GM23338 (cell line): Measurements from ENCODE around the gene KCNQ5. TPM values are rescaled to one million over a fixed set of nuclear protein-coding genes. Genes with fewer than 3 reads are reported as not detected.

Source experiments
- ATAC-seq: fragments of 200-7000 bp; cut with Tn5 transposase; 3 replicates; pipeline ENCODE4 v1.9.1; 2020
- DNase-seq: peaks from one replicate; pipeline ENCODE4 v3.0.0-alpha.2; 2015; ENCODE audit warnings: low spot score
- H2AFZ ChIP-seq: fragments of 200-600 bp; sonication (generic); 2 replicates; pipeline ENCODE4 v1.8.0; 2016; ENCODE audit warnings: antibody characterized with exemption, mild to moderate bottlenecking, moderate library complexity
- H3F3A ChIP-seq: fragments of 200-600 bp; sonication (generic); replicated peaks from 2 replicates; pipeline ENCODE4 v1.8.0; 2017; ENCODE audit warnings: antibody characterized with exemption, mixed run types, low read depth
- H3K27ac ChIP-seq: fragments of 200-600 bp; sonication (generic); 2 replicates; pipeline ENCODE4 v1.6.1; 2016; ENCODE audit warnings: low read depth
- H3K27me3 ChIP-seq: fragments of 200-600 bp; sonication (generic); 2 replicates; pipeline ENCODE4 v1.8.0; 2016; ENCODE audit warnings: mild to moderate bottlenecking, mixed run types, moderate library complexity; ENCODE audit not compliant: insufficient read depth
- H3K36me3 ChIP-seq: fragments of 200-600 bp; sonication (generic); 2 replicates; pipeline ENCODE4 v1.8.0; 2016; ENCODE audit warnings: mild to moderate bottlenecking; ENCODE audit not compliant: insufficient read depth
- H3K4me1 ChIP-seq: fragments of 200-600 bp; sonication (generic); 2 replicates; pipeline ENCODE4 v1.8.0; 2016; ENCODE audit warnings: mild to moderate bottlenecking, moderate library complexity; ENCODE audit not compliant: insufficient read depth
- H3K4me2 ChIP-seq: fragments of 200-600 bp; sonication (generic); 2 replicates; pipeline ENCODE4 v1.7.1; 2017; ENCODE audit warnings: mixed run types
- H3K4me3 ChIP-seq: fragments of 200-600 bp; sonication (generic); 2 replicates; pipeline ENCODE4 v1.6.1; 2016; ENCODE audit warnings: mixed run types
- H3K79me2 ChIP-seq: fragments of 200-600 bp; sonication (generic); replicated peaks from 2 replicates; pipeline ENCODE4 v1.8.0; 2017; ENCODE audit warnings: mild to moderate bottlenecking; ENCODE audit not compliant: insufficient read depth
- H3K9me2 ChIP-seq: fragments of 200-600 bp; sonication (generic); 2 replicates; pipeline ENCODE4 v1.8.0; 2017; ENCODE audit not compliant: insufficient read depth
- H4K20me1 ChIP-seq: fragments of 200-600 bp; sonication (generic); replicated peaks from 2 replicates; pipeline ENCODE4 v1.8.0; 2017; ENCODE audit warnings: mild to moderate bottlenecking; ENCODE audit not compliant: insufficient read depth
- H3K27ac Mint-ChIP-seq: 2 replicates; pipeline ENCODE4 v1.8.0; 2020; ENCODE audit warnings: inconsistent platforms, mild to moderate bottlenecking, moderate library complexity, mixed read lengths
- H3K27me3 Mint-ChIP-seq: 3 replicates; pipeline ENCODE4 v1.8.0; 2022; ENCODE audit warnings: low read depth, mild to moderate bottlenecking, moderate library complexity, mixed read lengths, inconsistent platforms; ENCODE audit not compliant: insufficient read depth, poor library complexity
- H3K36me3 Mint-ChIP-seq: 3 replicates; pipeline ENCODE4 v1.8.0; 2021; ENCODE audit warnings: low read depth, mild to moderate bottlenecking, inconsistent platforms, moderate library complexity, mixed read lengths
- H3K4me1 Mint-ChIP-seq: 3 replicates; pipeline ENCODE4 v1.8.0; 2020; ENCODE audit warnings: mild to moderate bottlenecking, inconsistent platforms, mixed read lengths
- H3K4me3 Mint-ChIP-seq: 3 replicates; pipeline ENCODE4 v1.8.0; 2021; ENCODE audit warnings: moderate library complexity, mild to moderate bottlenecking, inconsistent platforms, mixed read lengths
- H3K9me3 Mint-ChIP-seq: 3 replicates; pipeline ENCODE4 v1.8.0; 2020; ENCODE audit warnings: moderate library complexity, mild to moderate bottlenecking, inconsistent platforms, mixed read lengths
- CREB1 ChIP-seq: fragments of 250-450 bp; sonication (Bioruptor Pico); IDR thresholded peaks from 2 replicates; pipeline ENCODE4 v1.5.0; 2020; ENCODE audit warnings: low read depth, mild to moderate bottlenecking, moderate library complexity
- EZH2 ChIP-seq: fragments of 200-600 bp; sonication (generic); IDR thresholded peaks from one replicate; pipeline ENCODE4 v1.8.0; 2017; ENCODE audit warnings: antibody characterized with exemption, mild to moderate bottlenecking, low read depth; ENCODE audit not compliant: unreplicated experiment
- EZH2phosphoT487 ChIP-seq: fragments of 200-600 bp; sonication (generic); IDR thresholded peaks from one replicate; pipeline ENCODE4 v1.8.1; 2018; ENCODE audit warnings: antibody characterized with exemption; ENCODE audit not compliant: unreplicated experiment
- JUNB ChIP-seq: IDR thresholded peaks from one replicate; pipeline ENCODE4 v1.6.1; 2016; ENCODE audit warnings: antibody characterized with exemption; ENCODE audit not compliant: unreplicated experiment
- NANOG ChIP-seq: IDR thresholded peaks from 2 replicates; pipeline ENCODE4 v1.6.1; 2016; ENCODE audit warnings: antibody characterized with exemption, borderline replicate concordance
- POLR2AphosphoS5 ChIP-seq: IDR thresholded peaks from 2 replicates; pipeline ENCODE4 v1.6.1; 2016; ENCODE audit warnings: antibody characterized with exemption, low read depth
- STAT1 ChIP-seq: IDR thresholded peaks from one replicate; pipeline ENCODE4 v1.6.1; 2016; ENCODE audit warnings: antibody characterized with exemption; ENCODE audit not compliant: unreplicated experiment
- ZNF114 ChIP-seq: fragments of 250-450 bp; sonication (Bioruptor Pico); IDR thresholded peaks from 2 replicates; pipeline ENCODE4 v1.5.0; 2020; ENCODE audit warnings: mild to moderate bottlenecking, moderate library complexity
- polyA plus RNA-seq: library from polyadenylated mRNA; unstranded; fragments of >200 nt; fragmentation: Nextera tagmentation; extraction: Ambion mirVana; gene quantifications from 2 replicates; pipeline ENCODE4 v1.2.1, GENCODE V29; 2016
- total RNA-seq: library from RNA; depleted of rRNA; stranded (reverse); fragments of >200 nt; shearing (Covaris generic); gene quantifications from 2 replicates; pipeline ENCODE4 v1.2.3, GENCODE V29; 2014
- TF ChIP-seq, protein P1 (sequence below), 2 experiments: fragments of 200-600 bp in 1 of 2; sonication (generic) in 1 of 2; conservative IDR thresholded peaks; 2 replicates each; pipeline versions ENCODE4 v1.5.1 to v1.6.1; 2016 to 2017; ENCODE audit warnings: antibody characterized with exemption in 2 of 2, low read depth in 2 of 2, mild to moderate bottlenecking in 2 of 2, moderate library complexity in 1 of 2
- TF ChIP-seq, protein P2 (sequence below): IDR thresholded peaks from one replicate; pipeline ENCODE4 v1.6.1; 2018; ENCODE audit warnings: antibody characterized with exemption; ENCODE audit not compliant: unreplicated experiment

The KCNQ5 gene
- total and polyA plus RNA-seq, 2 experiments from 2014 or later, result 0.68 to 0.87 TPM

DNA sequence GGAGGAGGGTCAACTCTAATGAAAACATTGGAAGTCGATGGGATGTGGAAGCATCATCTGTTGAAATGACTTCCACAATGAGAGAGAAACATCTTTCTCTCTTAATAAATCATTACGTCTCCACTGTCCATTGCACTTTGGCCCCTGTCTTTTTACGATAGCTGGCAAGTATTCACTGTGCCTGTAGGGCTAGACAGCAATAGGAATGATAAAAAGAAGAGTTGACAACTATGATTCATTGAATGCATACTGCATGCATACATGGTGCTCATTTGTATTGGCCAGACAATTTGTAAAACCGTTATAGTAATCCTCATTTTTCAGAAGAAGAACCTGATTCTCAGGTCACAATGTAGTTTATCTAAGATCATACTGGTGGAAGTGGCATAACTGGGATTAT lies 220.3 kb downstream of the KCNQ5 start (continued):
- TF ChIP-seq EZH2phosphoT487 (no peak), JUNB (no peak), EZH2 (no peak), NANOG (no peak), CREB1 (no peak), STAT1 (no peak)

- H3K27ac Mint-ChIP-seq, result no peak overlapping the region
- H3K79me2 ChIP-seq, result no peaks in the 10 kb centered on the region
These were observed 222.8 kb downstream of the KCNQ5 start for GRCh38 chr6:72844614-72845013.

More at GRCh38 chr6:72844614-72845013, 222.8 kb downstream of the KCNQ5 start:
- no peaks in the 10 kb centered on the region for H3F3A ChIP-seq
- no peaks in the 10 kb centered on the region for H3K9me2 ChIP-seq
- DNase-seq, result no peak
- H3K36me3 ChIP-seq, result no peaks in the 10 kb centered on the region
- H3K4me2 ChIP-seq, result no peak overlapping the region
- H3K9me3 Mint-ChIP-seq, result no peaks in the 10 kb centered on the region
- H3K4me1 ChIP-seq, result no peaks in the 10 kb centered on the region
- no peaks in the 10 kb centered on the region for H4K20me1 ChIP-seq
- H3K27ac ChIP-seq, result no peak overlapping the region
- H3K4me3 Mint-ChIP-seq, result no peak overlapping the region
- no peaks in the 10 kb centered on the region for H3K27me3 Mint-ChIP-seq
- no peaks in the 10 kb centered on the region for H3K4me1 Mint-ChIP-seq
- no peaks in the 10 kb centered on the region for H3K27me3 ChIP-seq
- TF ChIP-seq POLR2AphosphoS5 (no peak), JUNB (no peak), STAT1 (no peak), EZH2phosphoT487 (no peak), ZNF114 (CRISPR knock-in tag) (no peak), CREB1 (no peak), NANOG (no peak)
- TF ChIP-seq, protein P1, sequence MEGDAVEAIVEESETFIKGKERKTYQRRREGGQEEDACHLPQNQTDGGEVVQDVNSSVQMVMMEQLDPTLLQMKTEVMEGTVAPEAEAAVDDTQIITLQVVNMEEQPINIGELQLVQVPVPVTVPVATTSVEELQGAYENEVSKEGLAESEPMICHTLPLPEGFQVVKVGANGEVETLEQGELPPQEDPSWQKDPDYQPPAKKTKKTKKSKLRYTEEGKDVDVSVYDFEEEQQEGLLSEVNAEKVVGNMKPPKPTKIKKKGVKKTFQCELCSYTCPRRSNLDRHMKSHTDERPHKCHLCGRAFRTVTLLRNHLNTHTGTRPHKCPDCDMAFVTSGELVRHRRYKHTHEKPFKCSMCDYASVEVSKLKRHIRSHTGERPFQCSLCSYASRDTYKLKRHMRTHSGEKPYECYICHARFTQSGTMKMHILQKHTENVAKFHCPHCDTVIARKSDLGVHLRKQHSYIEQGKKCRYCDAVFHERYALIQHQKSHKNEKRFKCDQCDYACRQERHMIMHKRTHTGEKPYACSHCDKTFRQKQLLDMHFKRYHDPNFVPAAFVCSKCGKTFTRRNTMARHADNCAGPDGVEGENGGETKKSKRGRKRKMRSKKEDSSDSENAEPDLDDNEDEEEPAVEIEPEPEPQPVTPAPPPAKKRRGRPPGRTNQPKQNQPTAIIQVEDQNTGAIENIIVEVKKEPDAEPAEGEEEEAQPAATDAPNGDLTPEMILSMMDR (conservative IDR thresholded peaks at IDR 0.05; ENCODE audit: low read depth in 2 of 2), result no peak
- TF ChIP-seq, protein P2, sequence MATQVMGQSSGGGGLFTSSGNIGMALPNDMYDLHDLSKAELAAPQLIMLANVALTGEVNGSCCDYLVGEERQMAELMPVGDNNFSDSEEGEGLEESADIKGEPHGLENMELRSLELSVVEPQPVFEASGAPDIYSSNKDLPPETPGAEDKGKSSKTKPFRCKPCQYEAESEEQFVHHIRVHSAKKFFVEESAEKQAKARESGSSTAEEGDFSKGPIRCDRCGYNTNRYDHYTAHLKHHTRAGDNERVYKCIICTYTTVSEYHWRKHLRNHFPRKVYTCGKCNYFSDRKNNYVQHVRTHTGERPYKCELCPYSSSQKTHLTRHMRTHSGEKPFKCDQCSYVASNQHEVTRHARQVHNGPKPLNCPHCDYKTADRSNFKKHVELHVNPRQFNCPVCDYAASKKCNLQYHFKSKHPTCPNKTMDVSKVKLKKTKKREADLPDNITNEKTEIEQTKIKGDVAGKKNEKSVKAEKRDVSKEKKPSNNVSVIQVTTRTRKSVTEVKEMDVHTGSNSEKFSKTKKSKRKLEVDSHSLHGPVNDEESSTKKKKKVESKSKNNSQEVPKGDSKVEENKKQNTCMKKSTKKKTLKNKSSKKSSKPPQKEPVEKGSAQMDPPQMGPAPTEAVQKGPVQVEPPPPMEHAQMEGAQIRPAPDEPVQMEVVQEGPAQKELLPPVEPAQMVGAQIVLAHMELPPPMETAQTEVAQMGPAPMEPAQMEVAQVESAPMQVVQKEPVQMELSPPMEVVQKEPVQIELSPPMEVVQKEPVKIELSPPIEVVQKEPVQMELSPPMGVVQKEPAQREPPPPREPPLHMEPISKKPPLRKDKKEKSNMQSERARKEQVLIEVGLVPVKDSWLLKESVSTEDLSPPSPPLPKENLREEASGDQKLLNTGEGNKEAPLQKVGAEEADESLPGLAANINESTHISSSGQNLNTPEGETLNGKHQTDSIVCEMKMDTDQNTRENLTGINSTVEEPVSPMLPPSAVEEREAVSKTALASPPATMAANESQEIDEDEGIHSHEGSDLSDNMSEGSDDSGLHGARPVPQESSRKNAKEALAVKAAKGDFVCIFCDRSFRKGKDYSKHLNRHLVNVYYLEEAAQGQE, result no peak
- H3K36me3 Mint-ChIP-seq, result no peaks in the 10 kb centered on the region
- no peak overlapping the region for H2AFZ ChIP-seq
- no peak overlapping the region for H3K4me3 ChIP-seq
- ATAC-seq, result no peak
